ENCODE measurements around the gene REN.

The REN gene

GRCh38 chr1:204130981-204131892, 34.9 kb downstream of the REN start:
- DNase-seq, result no peak

- no peak for DNase-seq
These were observed 36.0 kb downstream of the REN start for GRCh38 chr1:204130178-204130577.

- peak; percentile 68 to 86 (median 74) for DNase-seq
These were observed 36.9 kb downstream of the REN start for GRCh38 chr1:204128964-204129896.

- no peak for DNase-seq
These were observed 37.6 kb downstream of the REN start for GRCh38 chr1:204128464-204128963.

GRCh38 chr1:204127597-204128242, 38.4 kb downstream of the REN start:
- DNase-seq, result peak; percentile 76 to 87 (median 82)

- DNase-seq, result no peak
These were observed 39.2 kb downstream of the REN start for GRCh38 chr1:204126956-204127355.

GRCh38 chr1:204126386-204126785, 39.8 kb downstream of the REN start:
- no peak for DNase-seq

GRCh38 chr1:204125759-204126351, 40.3 kb downstream of the REN start:
- no peak for DNase-seq

GRCh38 chr1:204124639-204125038, 41.5 kb downstream of the REN start:
- DNase-seq, result no peak

- DNase-seq, result peak; percentile 32 to 62 (median 46)
These were observed 42.8 kb downstream of the REN start for GRCh38 chr1:204123376-204123775.

GRCh38 chr1:204121840-204122555, 44.1 kb downstream of the REN start:
- DNase-seq, result no peak

- no peak for DNase-seq
These were observed 49.6 kb downstream of the REN start for GRCh38 chr1:204116539-204116938.

GRCh38 chr1:204115116-204115515, 51.0 kb downstream of the REN start:
- peak; percentile 28 to 61 (median 51) for DNase-seq

- DNase-seq, result peak; percentile 65 to 86 (median 82)
These were observed 51.5 kb downstream of the REN start for GRCh38 chr1:204114606-204115005.

- DNase-seq, result peak; percentile 52 to 74 (median 69)
These were observed 52.2 kb downstream of the REN start for GRCh38 chr1:204113896-204114295.

- peak in 2 of 4 experiments; percentile 9 to 26 for DNase-seq
These were observed 53.0 kb downstream of the REN start for GRCh38 chr1:204112876-204113730.

GRCh38 chr1:204110894-204111633, 55.1 kb downstream of the REN start:
- DNase-seq, result no peak

- DNase-seq, result no peak
These were observed 57.6 kb downstream of the REN start for GRCh38 chr1:204108312-204109141.

GRCh38 chr1:204107892-204108291, 58.2 kb downstream of the REN start:
- no peak for DNase-seq
